Measurements from ENCODE around the gene OR51M1.
"Not testable (repeated sequence)": the region's sequence is repeated elsewhere in the genome, so short reads cannot be mapped to it uniquely, and the experiment has no call there.

OR51M1 gene

DNA sequence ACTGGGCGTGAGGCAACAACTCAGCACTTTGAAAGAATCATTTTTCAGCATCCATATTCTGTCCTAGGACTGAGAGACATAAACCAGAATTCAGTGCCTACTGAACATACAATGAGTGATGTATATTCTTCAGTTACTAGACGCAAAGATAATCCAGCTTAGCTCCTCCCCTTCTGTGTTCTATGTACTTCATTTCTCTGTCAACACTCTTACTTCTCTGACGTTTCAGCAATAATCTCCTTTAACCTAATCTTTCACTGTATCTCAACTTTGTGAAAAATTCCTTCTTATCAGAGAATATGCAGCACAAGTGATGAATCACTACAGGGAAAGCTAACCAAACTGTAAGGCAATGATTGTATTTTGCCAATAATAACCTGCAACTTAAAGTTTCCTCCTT is 37.8 kb upstream of the OR51M1 start:
- no peak overlapping the region for H3K4me3 ChIP-seq (ENCODE audit: low read depth, low read length)
- H3K9me3 ChIP-seq (ENCODE audit: severe bottlenecking) = no peaks in the 10 kb centered on the region
- H3K36me3 ChIP-seq = no peaks in the 10 kb centered on the region
- no peak overlapping the region for H3K27ac ChIP-seq
- TF ChIP-seq, protein P1, sequence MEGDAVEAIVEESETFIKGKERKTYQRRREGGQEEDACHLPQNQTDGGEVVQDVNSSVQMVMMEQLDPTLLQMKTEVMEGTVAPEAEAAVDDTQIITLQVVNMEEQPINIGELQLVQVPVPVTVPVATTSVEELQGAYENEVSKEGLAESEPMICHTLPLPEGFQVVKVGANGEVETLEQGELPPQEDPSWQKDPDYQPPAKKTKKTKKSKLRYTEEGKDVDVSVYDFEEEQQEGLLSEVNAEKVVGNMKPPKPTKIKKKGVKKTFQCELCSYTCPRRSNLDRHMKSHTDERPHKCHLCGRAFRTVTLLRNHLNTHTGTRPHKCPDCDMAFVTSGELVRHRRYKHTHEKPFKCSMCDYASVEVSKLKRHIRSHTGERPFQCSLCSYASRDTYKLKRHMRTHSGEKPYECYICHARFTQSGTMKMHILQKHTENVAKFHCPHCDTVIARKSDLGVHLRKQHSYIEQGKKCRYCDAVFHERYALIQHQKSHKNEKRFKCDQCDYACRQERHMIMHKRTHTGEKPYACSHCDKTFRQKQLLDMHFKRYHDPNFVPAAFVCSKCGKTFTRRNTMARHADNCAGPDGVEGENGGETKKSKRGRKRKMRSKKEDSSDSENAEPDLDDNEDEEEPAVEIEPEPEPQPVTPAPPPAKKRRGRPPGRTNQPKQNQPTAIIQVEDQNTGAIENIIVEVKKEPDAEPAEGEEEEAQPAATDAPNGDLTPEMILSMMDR (IDR thresholded peaks at IDR 0.05; ENCODE audit: low read depth, low read length) = no peak
- DNase-seq = no peak
- peaks cover 49% of the 10 kb centered on the region for H3K27me3 ChIP-seq (ENCODE audit: insufficient read depth, low read depth, severe bottlenecking)

DNA sequence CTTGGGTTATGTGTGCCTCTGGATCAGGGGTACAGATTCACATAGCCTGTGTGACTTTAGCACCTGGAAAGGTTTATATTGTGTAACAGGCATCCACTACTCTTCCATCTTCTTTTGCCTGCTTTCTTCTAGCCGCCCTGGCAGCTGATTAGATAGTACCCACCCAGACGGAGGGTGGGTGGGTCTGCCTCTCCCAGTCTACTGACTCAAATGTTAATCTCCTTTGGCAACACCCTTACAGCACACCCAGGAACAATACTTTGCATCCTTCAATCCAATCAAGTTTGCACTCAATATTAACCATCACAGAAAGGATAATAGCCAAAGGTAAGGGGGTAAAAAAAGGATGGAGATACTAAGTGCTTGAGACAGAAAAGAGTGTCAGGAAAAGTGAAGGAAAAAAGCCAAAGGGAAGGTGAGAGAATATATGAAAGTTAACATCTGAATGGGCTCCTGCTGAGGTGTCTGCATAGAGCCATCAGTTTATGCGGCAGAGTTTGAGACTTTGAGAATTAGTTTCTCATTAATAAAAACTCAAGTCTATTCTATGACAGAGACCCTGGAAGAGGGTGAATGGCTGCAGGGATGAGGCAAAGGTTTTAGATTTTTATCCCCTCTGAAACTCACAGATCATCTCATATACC is 34.9 kb upstream of the OR51M1 start:
- no peak overlapping the region for H3K4me3 ChIP-seq (ENCODE audit: low read depth, low read length)
- no peak for DNase-seq
- no peaks in the 10 kb centered on the region for H3K36me3 ChIP-seq
- no peaks in the 10 kb centered on the region for H3K9me3 ChIP-seq (ENCODE audit: severe bottlenecking)
- no peak overlapping the region for H3K27ac ChIP-seq
- TF ChIP-seq, protein P1 (IDR thresholded peaks at IDR 0.05; ENCODE audit: low read depth, low read length) = no peak
- peaks cover 35% of the 10 kb centered on the region for H3K27me3 ChIP-seq (ENCODE audit: insufficient read depth, low read depth, severe bottlenecking)

DNA sequence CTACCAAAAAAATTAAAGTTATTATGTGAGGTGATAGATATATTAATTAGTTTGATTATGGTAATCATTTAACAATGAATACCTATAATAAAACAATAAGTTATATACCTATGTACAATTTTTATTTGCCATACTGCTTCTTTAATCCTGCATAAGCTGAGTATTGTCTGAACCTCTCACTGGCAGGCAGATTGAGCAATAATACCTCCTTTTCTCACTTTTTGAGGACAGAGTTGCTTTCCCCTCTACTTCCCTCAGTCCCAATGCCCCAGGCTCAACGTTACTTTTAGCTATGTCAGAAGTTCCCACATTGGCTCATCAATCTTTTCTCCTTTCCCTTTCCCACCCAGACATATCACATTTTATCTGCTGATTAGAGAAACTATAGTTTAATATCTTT is 34.1 kb upstream of the OR51M1 start:
- H3K9me3 ChIP-seq (ENCODE audit: severe bottlenecking) = no peaks in the 10 kb centered on the region
- peaks cover 42% of the 10 kb centered on the region for H3K27me3 ChIP-seq (ENCODE audit: insufficient read depth, low read depth, severe bottlenecking)
- TF ChIP-seq, protein P1 (IDR thresholded peaks at IDR 0.05; ENCODE audit: low read depth, low read length) = no peak
- H3K4me3 ChIP-seq (ENCODE audit: low read depth, low read length) = no peak overlapping the region
- no peak for DNase-seq
- H3K36me3 ChIP-seq = no peaks in the 10 kb centered on the region
- no peak overlapping the region for H3K27ac ChIP-seq

DNA sequence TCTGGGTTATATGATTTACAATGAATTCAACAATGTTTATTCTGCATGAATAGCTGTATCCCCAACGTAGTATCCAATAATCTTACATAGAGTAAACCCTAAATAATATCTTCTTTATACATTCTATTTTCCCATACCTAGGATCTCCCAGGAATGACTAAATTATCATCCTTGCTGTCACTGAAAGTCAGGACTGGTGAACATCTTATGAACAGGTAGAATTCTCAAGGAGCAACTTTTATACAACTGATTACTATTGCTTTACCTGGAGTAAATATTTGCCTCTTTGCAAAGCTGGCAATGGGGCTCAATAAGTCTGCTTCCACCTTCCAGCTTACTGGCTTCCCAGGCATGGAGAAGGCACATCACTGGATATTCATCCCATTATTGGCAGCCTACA is 32.4 kb upstream of the OR51M1 start, which contains the start of gene OR51B6:
Gene OR51B6, plus strand, starts transcription at position 301 of the 400 bp plus-strand sequence. Its CDS starts 0 bp downstream, at position 301.
- DNase-seq = no peak

DNA sequence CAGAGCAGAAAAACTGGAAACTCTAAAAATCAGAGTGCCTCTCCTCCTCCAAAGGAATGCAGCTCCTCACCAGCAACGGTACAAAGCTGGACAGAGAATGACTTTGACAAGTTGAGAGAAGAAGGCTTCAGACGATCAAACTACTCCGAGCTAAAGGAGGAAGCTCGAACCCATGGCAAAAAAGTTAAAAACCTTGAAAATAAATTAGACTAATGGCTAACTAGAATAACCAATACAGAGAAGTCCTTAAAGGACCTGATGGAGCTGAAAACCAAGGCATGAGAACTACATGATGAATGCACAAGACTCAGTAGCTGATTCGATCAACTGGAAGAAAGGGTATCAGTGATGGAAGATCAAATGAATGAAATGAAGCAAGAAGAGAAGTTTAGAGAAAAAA is 27.6 kb upstream of the OR51M1 start:
- H3K27me3 ChIP-seq (ENCODE audit: insufficient read depth, low read depth, severe bottlenecking) = peaks cover 22% of the 10 kb centered on the region
- not testable (repeated sequence) for H3K4me3 ChIP-seq (ENCODE audit: low read depth, low read length); H3K36me3 ChIP-seq; H3K27ac ChIP-seq; DNase-seq; H3K9me3 ChIP-seq (ENCODE audit: severe bottlenecking)

More for the DNA sequence above, 32.4 kb upstream of the OR51M1 start, which contains the start of gene OR51B6:
- TF ChIP-seq, protein P1 (IDR thresholded peaks at IDR 0.05; ENCODE audit: low read depth, low read length) = no peak
- Histone ChIP-seq H3K27ac (no peak within 1 kb of the TSS), H3K9me3 (ENCODE audit: severe bottlenecking) (no peaks in the 10 kb centered on the region), H3K27me3 (ENCODE audit: insufficient read depth, low read depth, severe bottlenecking) (peaks cover 45% of the 10 kb centered on the region), H3K4me3 (ENCODE audit: low read depth, low read length) (no peak within 1 kb of the TSS), H3K36me3 (no peaks in the 10 kb centered on the region)

DNA sequence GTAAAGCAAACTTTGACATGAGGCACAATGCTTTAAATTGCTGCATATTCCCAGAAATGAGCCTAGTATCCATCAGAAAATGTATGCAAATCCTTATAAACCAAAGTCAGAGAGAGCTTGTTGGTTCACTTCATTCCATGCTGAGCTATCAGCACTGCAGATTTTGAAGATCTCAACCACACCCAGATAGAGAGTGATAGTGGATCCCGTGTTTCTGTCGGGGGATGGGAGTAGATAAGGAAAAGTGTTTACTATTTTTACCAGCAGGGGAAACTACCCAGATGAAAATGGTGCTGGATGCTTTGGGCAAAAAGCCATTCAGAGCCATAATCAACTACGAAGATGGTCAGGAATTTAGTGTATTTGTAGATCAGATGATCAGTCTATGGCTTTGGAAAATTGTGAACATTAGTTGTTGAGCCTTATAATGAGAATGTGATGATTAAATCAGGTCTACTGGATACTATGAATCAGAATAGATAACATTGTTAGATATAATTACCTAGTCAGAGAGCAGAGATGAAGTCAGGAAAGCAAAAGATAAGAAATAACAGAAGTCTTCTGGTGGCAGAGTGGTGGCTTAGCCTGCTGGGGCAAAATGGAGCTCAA is 21.5 kb upstream of the OR51M1 start:
- Histone ChIP-seq H3K27ac (no peak overlapping the region), H3K4me3 (ENCODE audit: low read depth, low read length) (no peak overlapping the region), H3K9me3 (ENCODE audit: severe bottlenecking) (no peaks in the 10 kb centered on the region), H3K27me3 (ENCODE audit: insufficient read depth, low read depth, severe bottlenecking) (peaks cover 40% of the 10 kb centered on the region), H3K36me3 (no peaks in the 10 kb centered on the region)
- TF ChIP-seq, protein P1 (IDR thresholded peaks at IDR 0.05; ENCODE audit: low read depth, low read length) = no peak
- no peak for DNase-seq

All from WERI-Rb-1 (cell line).